Nasal cavity respiratory epithelium epithelial cell of viscerocranial mucosa (primary cell): Measurements from ENCODE around the gene CYS1. TPM values are rescaled to one million over a fixed set of nuclear protein-coding genes. Genes with fewer than 3 reads are reported as not detected.

Source experiments
- total RNA-seq: library from RNA; depleted of rRNA; stranded (reverse); fragments of >200 nt; gene quantifications from 2 replicates; pipeline ENCODE4 v1.2.3, GENCODE V29; 2014

The CYS1 gene
- under 0.01 and 0.43 TPM in 2 replicates for total RNA-seq

GRCh38 chr2:10079870-10080535 lies at the start of gene CYS1:
TSS of gene CYS1 (minus strand) at chr2:10080411. CDS start at chr2:10080223, 188 bp downstream.

GRCh38 chr2:10122500-10123280 lies 42.5 kb upstream of the CYS1 start, which contains the start of gene RRM2:
TSS of gene RRM2 (plus strand) at chr2:10122739. CDS start at chr2:10122799, 60 bp downstream.

GRCh38 chr2:10043256-10043905 lies 36.8 kb downstream of the CYS1 start, which contains the start of gene KLF11:
TSS of gene KLF11 (plus strand) at chr2:10043550. CDS start at chr2:10043717, 167 bp downstream.

Other genes with a start within 250 kb of the CYS1 start
- gene TAF1B, start 236.9 kb downstream of the CYS1 start, total RNA-seq: 17.0 and 45.5 TPM in 2 replicates
- 32.5 and 85.2 TPM in 2 replicates for gene GRHL1, start 128.7 kb downstream of the CYS1 start, total RNA-seq
- gene KLF11, start 36.9 kb downstream of the CYS1 start, total RNA-seq: 10.3 and 13.5 TPM in 2 replicates
- gene RRM2, start 42.3 kb upstream of the CYS1 start, total RNA-seq: 0.57 and 1.0 TPM in 2 replicates
- 14.4 and 15.7 TPM in 2 replicates for gene HPCAL1, start 222.5 kb upstream of the CYS1 start, total RNA-seq